HT1080 (cell line): ENCODE results near the gene KCNC4. TPM values are rescaled to one million over a fixed set of nuclear protein-coding genes. Genes with fewer than 3 reads are reported as not detected.

Experiments
- DNase-seq: peaks from one replicate; pipeline ENCODE4 v3.0.0-alpha.2; 2015; ENCODE audit warnings: low read depth
- small RNA-seq: library from RNA; depleted of rRNA; stranded (forward); fragments of <200 nt; gene quantifications from one replicate; pipeline ENCODE3, GENCODE V24; 2014
- total RNA-seq: library from RNA; depleted of rRNA; stranded (reverse); fragments of >200 nt; shearing (Covaris generic); gene quantifications from 2 replicates; pipeline ENCODE4 v1.2.3, GENCODE V29; 2014; rRNA removed

KCNC4 gene
- total RNA-seq, 1 experiment from 2014 or later, result 2.2 TPM

GRCh38 chr1:110250749-110251148 is 40.6 kb downstream of the KCNC4 start:
- DNase-seq, result no peak

DNA sequence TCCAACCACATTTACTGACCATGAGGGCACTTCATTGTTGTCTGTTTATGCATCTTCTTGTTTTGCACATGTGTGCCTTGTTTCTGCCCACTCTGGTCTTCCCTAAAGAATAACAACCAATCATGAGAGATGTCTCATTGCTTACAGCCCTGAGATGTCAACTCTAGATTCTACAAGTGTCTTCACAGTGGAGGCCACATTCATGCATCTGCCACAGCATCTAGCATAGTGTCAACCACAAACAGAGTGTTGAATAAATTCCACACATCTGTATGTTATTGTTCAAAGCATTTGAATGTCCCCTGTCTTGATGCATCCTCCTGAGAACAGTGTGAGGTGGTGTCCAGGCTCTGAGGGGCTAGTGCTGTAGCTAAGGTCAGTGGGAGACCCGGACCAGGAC is 43.1 kb downstream of the KCNC4 start:
- DNase-seq, result no peak

DNA sequence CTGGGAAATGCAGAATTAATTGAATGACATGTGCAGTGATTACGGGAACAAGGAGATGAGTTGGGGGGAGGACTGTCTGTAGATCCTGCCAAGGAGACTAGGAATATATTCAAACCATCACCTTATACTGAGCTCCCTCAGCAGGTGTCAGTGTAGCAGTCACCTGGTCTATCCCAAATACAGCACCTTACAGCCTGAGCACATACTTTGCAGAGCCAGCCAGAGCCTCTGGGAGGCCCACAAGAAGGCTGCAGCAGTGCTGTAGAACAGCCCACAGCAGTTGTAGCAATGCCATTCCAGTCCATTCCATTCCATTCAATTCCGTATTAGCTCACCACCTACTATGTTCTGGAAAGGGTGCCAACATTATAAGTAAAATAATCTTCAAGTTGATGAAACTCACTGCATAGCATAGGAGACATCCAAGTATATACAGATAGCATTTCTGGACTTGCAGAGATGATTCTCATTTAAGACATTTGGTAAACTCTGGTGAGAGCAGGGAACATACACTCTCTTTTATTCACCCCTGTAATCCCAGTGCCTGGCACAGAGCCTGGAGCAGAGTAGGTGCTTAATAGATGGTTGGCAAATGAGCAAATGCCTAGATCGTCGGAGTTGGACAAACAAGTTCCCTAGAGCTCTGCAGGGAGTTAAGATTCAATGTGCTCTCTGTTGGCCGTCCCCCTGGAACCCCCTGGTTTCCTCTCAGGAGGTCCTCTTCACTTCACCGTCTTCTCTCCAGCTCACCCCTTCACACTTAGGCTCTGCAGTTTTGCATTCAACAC is 44.7 kb downstream of the KCNC4 start:
- no peak for DNase-seq

DNA sequence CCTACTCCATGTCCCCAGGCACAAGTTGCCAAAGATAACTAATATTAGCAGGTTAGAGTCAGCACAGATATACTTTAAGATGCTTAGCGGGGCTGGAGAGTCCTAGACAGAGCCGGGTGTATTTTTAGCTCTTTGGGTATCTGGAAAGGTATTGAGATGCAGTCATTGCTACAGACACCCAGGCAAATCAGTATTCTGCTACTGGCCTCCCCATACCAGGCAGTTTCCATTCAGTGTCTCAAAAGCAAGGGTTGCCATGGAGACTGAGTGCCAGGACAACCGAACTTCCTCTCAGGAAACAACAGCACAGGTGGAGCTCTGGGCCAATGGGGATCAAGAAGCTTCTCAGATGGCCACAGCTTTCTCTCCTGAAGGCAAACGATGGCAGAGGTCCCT is 45.3 kb downstream of the KCNC4 start:
- DNase-seq, result no peak

DNA sequence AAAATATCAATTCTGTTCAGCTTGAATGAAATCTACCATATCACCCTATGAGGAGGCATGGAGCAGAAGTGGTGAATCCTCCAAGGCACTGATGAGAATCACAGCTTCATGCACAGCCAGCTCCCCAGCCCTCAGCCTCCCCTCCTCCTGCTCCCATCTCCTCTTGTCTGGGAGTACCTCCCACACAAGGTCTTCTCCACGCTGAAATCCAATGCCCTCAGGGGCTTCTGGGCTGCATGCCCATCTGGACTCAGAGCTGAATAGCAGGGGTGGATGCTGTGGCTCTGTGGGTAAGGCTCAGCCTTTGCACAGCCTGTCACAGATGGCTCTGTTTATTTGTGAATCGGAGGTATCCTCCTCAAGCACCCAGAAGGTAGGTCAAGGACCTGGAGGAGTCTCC is 48.6 kb downstream of the KCNC4 start:
- no peak for DNase-seq

- no peak for DNase-seq
Measured at GRCh38 chr1:110259770-110260169, 49.7 kb downstream of the KCNC4 start.

Small RNAs within 50 kb of the gene (small RNA-seq; reads per million reads assigned to genes)
- not detected for gene AL137790.1

Other genes with a start within 250 kb of the KCNC4 start
- gene AHCYL1, start 225.5 kb upstream of the KCNC4 start, total RNA-seq, result 28.5 and 41.1 TPM in 2 replicates
- gene STRIP1, start 175.7 kb upstream of the KCNC4 start, total RNA-seq, result 27.5 and 29.8 TPM in 2 replicates
- gene ALX3, start 139.6 kb upstream of the KCNC4 start, total RNA-seq, result not detected in 2 replicates
- not detected in 2 replicates for gene UBL4B, start 97.9 kb upstream of the KCNC4 start, total RNA-seq
- gene SLC6A17, start 59.8 kb upstream of the KCNC4 start, total RNA-seq, result not detected in 2 replicates
- gene RBM15, start 129.1 kb downstream of the KCNC4 start, total RNA-seq, result 31.8 and 33.6 TPM in 2 replicates
- 0.60 and 0.61 TPM in 2 replicates for gene SLC16A4, start 180.7 kb downstream of the KCNC4 start, total RNA-seq
- 166 and 210 TPM in 2 replicates for gene LAMTOR5, start 197.4 kb downstream of the KCNC4 start, total RNA-seq
- not detected in 2 replicates for gene PROK1, start 240.8 kb downstream of the KCNC4 start, total RNA-seq